K562 (cell line): Measurements from ENCODE around the gene ATXN1. TPM values are rescaled to one million over a fixed set of nuclear protein-coding genes. Genes with fewer than 3 reads are reported as not detected.

ENCODE experiments used
- ATAC-seq: fragments of 200-7000 bp; cut with Tn5 transposase; 3 replicates; pipeline ENCODE4 v1.9.1; 2020; ENCODE audit warnings: moderate library complexity
- BruUV-seq: library from RNA; stranded (reverse); fragments of 400-500 nt; replicated peaks from 2 replicates; lab custom pipeline; 2021; lab: Mats Ljungman, UMichigan
- CTCF ChIA-PET: fragments of 300-600 bp; formaldehyde crosslinking; extraction: SDS; loops from one replicate; lab custom pipeline; 2021; ENCODE audit warnings: low intra/inter-chr PET ratio; lab: Yijun Ruan, JAX
- POLR2A ChIA-PET: fragments of 300-600, 350-650 bp; sonication (Branson Sonifier 250); formaldehyde crosslinking; extraction: SDS; loops from one replicate; lab custom pipeline; 2021; ENCODE audit warnings: antibody characterized with exemption, inconsistent platforms; lab: Yijun Ruan, JAX
- DNase-seq, 4 experiments: peaks; one replicate each; pipeline versions ENCODE4 v3.0.0 to v3.0.0-alpha.2; 2011 to 2018; ENCODE audit warnings: low spot score in 3 of 4, mixed read lengths in 3 of 4; ENCODE audit errors: extremely low read depth in 1 of 4
- FAIRE-seq: peaks from 2 replicates; lab custom pipeline; 2011; peaks lifted over from hg19 to GRCh38; lab: Jason Lieb, UNC
- H2AFZ ChIP-seq: 2 replicates; pipeline ENCODE4 v1.6.0; 2011; ENCODE audit warnings: low read depth, low read length, control low read depth, inconsistent platforms
- H3K27ac ChIP-seq: fragments of 200-600 bp; 3 replicates; pipeline ENCODE4 v1.8.0; 2011; ENCODE audit warnings: low read depth, mild to moderate bottlenecking, control low read depth, inconsistent platforms, low read length, moderate library complexity, mixed read lengths; ENCODE audit errors: extremely low read depth
- H3K27me3 ChIP-seq, 2 experiments: fragments of 300-600 bp in 1 of 2; 2 replicates in 1 of 2; 3 replicates in 1 of 2; pipeline versions ENCODE4 v1.6.0 to v1.8.0; 2011; ENCODE audit warnings: inconsistent platforms in 2 of 2, low read length in 2 of 2, mild to moderate bottlenecking in 1 of 2, mixed read lengths in 1 of 2, moderate library complexity in 1 of 2; ENCODE audit not compliant: control insufficient read depth in 2 of 2, insufficient read depth in 2 of 2
- H3K36me3 ChIP-seq: fragments of 300-600 bp; 3 replicates; pipeline ENCODE4 v1.8.0; 2011; ENCODE audit warnings: mild to moderate bottlenecking, low read length, inconsistent platforms; ENCODE audit not compliant: control insufficient read depth, insufficient read depth
- H3K4me1 ChIP-seq, 2 experiments: fragments of 200-600 bp in 1 of 2; replicated peaks in 1 of 2; 2 replicates in 1 of 2; 3 replicates in 1 of 2; pipeline versions ENCODE4 v1.5.1 to v1.8.0; 2011; ENCODE audit warnings: inconsistent platforms in 2 of 2, low read length in 2 of 2, mild to moderate bottlenecking in 1 of 2, mixed read lengths in 1 of 2, moderate library complexity in 1 of 2; ENCODE audit not compliant: control insufficient read depth in 2 of 2, insufficient read depth in 2 of 2
- H3K4me2 ChIP-seq: 2 replicates; pipeline ENCODE4 v1.6.1; 2011; ENCODE audit warnings: low read length, control low read depth, inconsistent platforms, mixed read lengths; ENCODE audit not compliant: insufficient read depth
- H3K4me3 ChIP-seq: fragments of 200-600 bp; sonication (generic), shearing (Covaris generic); 2 replicates; pipeline ENCODE4 v1.5.1; 2016; ENCODE audit warnings: control low read depth, inconsistent platforms
- H3K79me2 ChIP-seq: fragments of 200-600 bp; 3 replicates; pipeline ENCODE4 v1.8.0; 2011; ENCODE audit warnings: low read length, inconsistent platforms; ENCODE audit not compliant: control insufficient read depth, insufficient read depth
- H3K9ac ChIP-seq, 2 experiments: 2 replicates each; pipeline versions ENCODE4 v1.6.0 to v1.6.1; 2011; ENCODE audit warnings: low read depth in 2 of 2, low read length in 2 of 2, control low read depth in 1 of 2, inconsistent platforms in 1 of 2, mild to moderate bottlenecking in 1 of 2, mixed read lengths in 1 of 2; ENCODE audit not compliant: insufficient read depth in 1 of 2
- H3K9me1 ChIP-seq: one replicate; pipeline ENCODE4 v1.6.0; 2011; ENCODE audit warnings: inconsistent platforms, mild to moderate bottlenecking, low read length, moderate library complexity; ENCODE audit not compliant: control insufficient read depth, insufficient read depth
- H3K9me3 ChIP-seq: replicated peaks from 2 replicates; pipeline ENCODE4 v1.5.1; 2011; ENCODE audit warnings: low read depth, low read length, inconsistent platforms; ENCODE audit not compliant: control insufficient read depth, insufficient read depth
- H4K20me1 ChIP-seq: replicated peaks from 2 replicates; pipeline ENCODE4 v1.6.1; 2011; ENCODE audit warnings: low read length, inconsistent platforms, mixed read lengths; ENCODE audit not compliant: control insufficient read depth, insufficient read depth
- CBX8 ChIP-seq: fragments of 200-600 bp; sonication (generic); IDR thresholded peaks from 2 replicates; pipeline ENCODE4 v1.6.1; 2012; ENCODE audit warnings: borderline replicate concordance, mixed run types, low read depth, mild to moderate bottlenecking, moderate library complexity, mixed read lengths, low read length, control low read depth, inconsistent platforms; ENCODE audit not compliant: poor library complexity, severe bottlenecking; ENCODE audit errors: extremely low read depth
- MAFF ChIP-seq: IDR thresholded peaks from 2 replicates; pipeline ENCODE4 v1.6.1; 2012; ENCODE audit warnings: low read length, improper control_type of control experiment
- PHF21A ChIP-seq: fragments of 450-650 bp; IDR thresholded peaks from 2 replicates; pipeline ENCODE4 v1.6.1; 2017; ENCODE audit warnings: low read depth, borderline replicate concordance
- SMARCA4 ChIP-seq: fragments of 450-650 bp; IDR thresholded peaks from 2 replicates; pipeline ENCODE4 v1.6.1; 2016
- WGBS: fragments of 100-300 bp; shearing (Covaris generic); methylation state at CpG from one replicate; pipeline ENCODE4 v1.1.6; 2016; ENCODE audit warnings: low coverage, mixed read lengths; ENCODE audit not compliant: insufficient coverage; ENCODE audit errors: missing lambda C conversion rate; 5-methylcytosine and 5-hydroxymethylcytosine counted together
- in situ Hi-C: fragments of 300-500 bp; cut with MboI; formaldehyde crosslinking; loops from 4 replicates; pipeline ENCODE4 v1.15.0; 2018; ENCODE audit warnings: inconsistent platforms, mixed read lengths
- intact Hi-C: fragments of 100-400 bp; cut with micrococcal nuclease; formaldehyde crosslinking; loops from 2 replicates; pipeline ENCODE4 v1.14.2; 2022
- polyA plus RNA-seq, 8 experiments: library from polyadenylated mRNA; depleted of rRNA in 4 of 8; stranded (reverse) in 5 of 8; unstranded in 3 of 8; fragments of >200 nt; fragmentation: Nextera tagmentation in 2 of 8; fragmentation: Illumina TruSeq in 1 of 8; extraction: Ambion mirVana in 2 of 8; extraction: Trizol in 1 of 8; gene quantifications; 2 replicates each; pipeline versions ENCODE4 v1.2.1 to v1.2.3, GENCODE V29; 2011 to 2014; ENCODE audit warnings: inconsistent platforms in 1 of 8, missing spikeins in 1 of 8
- total RNA-seq, 7 experiments: library from RNA; depleted of rRNA in 6 of 7; stranded (reverse); fragments of >200 nt in 6 of 7; fragmentation: Illumina TruSeq in 2 of 7; extraction: Trizol in 2 of 7; gene quantifications; 2 replicates each; pipeline versions ENCODE4 v1.2.1 to v1.2.3, GENCODE V29; 2011 to 2021; ENCODE audit warnings: low replicate concordance in 1 of 7
- TF ChIP-seq, protein P1 (sequence below): fragments of 450-650 bp; IDR thresholded peaks from 2 replicates; pipeline ENCODE4 v1.6.1; 2016; ENCODE audit warnings: mild to moderate bottlenecking, moderate library complexity

The ATXN1 gene
- total and polyA plus RNA-seq, 9 of the 15 experiments (the other 6 are each of a cell fraction or from before 2014, with no cell fraction given): under 0.01 to 1.2 (median 0.58) TPM

DNA sequence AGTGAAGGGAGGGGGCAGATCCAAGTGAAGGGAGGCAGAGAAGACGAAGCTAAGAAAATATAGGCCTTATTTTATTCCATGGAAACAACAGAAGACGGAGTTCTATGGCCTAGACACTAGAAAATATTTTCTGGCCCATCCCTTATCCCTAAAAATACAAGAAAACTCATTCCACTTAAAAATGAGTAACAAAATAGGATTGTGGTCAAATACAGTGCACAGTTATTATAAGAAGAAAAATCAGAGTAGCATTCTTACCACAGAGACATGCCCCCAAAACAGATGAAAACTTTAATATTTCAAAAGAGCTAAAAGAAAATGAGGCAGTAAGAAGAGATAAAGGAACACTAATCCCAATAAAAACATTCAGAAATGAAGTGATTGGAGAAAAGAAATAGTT lies 320.0 kb downstream of the ATXN1 start:
- no peak overlapping the region for H2AFZ ChIP-seq
- BruUV-seq: no TSS peak
- DNase-seq (no peak), ATAC-seq (no peak), FAIRE-seq (no peak)
- no peak overlapping the region for H3K9ac ChIP-seq
- in situ Hi-C loops: no loop called here
- no peak overlapping the region for H3K4me2 ChIP-seq
- no peaks in the 10 kb centered on the region; a peak in 3 of 5 replicates for H3K4me1 ChIP-seq
- H4K20me1 ChIP-seq: no peaks in the 10 kb centered on the region
- H3K79me2 ChIP-seq: no peaks in the 10 kb centered on the region
- TF ChIP-seq PHF21A (no peak), MAFF (no peak), CBX8 (peak; percentile 28), SMARCA4 (no peak)
- TF ChIP-seq, protein P1, sequence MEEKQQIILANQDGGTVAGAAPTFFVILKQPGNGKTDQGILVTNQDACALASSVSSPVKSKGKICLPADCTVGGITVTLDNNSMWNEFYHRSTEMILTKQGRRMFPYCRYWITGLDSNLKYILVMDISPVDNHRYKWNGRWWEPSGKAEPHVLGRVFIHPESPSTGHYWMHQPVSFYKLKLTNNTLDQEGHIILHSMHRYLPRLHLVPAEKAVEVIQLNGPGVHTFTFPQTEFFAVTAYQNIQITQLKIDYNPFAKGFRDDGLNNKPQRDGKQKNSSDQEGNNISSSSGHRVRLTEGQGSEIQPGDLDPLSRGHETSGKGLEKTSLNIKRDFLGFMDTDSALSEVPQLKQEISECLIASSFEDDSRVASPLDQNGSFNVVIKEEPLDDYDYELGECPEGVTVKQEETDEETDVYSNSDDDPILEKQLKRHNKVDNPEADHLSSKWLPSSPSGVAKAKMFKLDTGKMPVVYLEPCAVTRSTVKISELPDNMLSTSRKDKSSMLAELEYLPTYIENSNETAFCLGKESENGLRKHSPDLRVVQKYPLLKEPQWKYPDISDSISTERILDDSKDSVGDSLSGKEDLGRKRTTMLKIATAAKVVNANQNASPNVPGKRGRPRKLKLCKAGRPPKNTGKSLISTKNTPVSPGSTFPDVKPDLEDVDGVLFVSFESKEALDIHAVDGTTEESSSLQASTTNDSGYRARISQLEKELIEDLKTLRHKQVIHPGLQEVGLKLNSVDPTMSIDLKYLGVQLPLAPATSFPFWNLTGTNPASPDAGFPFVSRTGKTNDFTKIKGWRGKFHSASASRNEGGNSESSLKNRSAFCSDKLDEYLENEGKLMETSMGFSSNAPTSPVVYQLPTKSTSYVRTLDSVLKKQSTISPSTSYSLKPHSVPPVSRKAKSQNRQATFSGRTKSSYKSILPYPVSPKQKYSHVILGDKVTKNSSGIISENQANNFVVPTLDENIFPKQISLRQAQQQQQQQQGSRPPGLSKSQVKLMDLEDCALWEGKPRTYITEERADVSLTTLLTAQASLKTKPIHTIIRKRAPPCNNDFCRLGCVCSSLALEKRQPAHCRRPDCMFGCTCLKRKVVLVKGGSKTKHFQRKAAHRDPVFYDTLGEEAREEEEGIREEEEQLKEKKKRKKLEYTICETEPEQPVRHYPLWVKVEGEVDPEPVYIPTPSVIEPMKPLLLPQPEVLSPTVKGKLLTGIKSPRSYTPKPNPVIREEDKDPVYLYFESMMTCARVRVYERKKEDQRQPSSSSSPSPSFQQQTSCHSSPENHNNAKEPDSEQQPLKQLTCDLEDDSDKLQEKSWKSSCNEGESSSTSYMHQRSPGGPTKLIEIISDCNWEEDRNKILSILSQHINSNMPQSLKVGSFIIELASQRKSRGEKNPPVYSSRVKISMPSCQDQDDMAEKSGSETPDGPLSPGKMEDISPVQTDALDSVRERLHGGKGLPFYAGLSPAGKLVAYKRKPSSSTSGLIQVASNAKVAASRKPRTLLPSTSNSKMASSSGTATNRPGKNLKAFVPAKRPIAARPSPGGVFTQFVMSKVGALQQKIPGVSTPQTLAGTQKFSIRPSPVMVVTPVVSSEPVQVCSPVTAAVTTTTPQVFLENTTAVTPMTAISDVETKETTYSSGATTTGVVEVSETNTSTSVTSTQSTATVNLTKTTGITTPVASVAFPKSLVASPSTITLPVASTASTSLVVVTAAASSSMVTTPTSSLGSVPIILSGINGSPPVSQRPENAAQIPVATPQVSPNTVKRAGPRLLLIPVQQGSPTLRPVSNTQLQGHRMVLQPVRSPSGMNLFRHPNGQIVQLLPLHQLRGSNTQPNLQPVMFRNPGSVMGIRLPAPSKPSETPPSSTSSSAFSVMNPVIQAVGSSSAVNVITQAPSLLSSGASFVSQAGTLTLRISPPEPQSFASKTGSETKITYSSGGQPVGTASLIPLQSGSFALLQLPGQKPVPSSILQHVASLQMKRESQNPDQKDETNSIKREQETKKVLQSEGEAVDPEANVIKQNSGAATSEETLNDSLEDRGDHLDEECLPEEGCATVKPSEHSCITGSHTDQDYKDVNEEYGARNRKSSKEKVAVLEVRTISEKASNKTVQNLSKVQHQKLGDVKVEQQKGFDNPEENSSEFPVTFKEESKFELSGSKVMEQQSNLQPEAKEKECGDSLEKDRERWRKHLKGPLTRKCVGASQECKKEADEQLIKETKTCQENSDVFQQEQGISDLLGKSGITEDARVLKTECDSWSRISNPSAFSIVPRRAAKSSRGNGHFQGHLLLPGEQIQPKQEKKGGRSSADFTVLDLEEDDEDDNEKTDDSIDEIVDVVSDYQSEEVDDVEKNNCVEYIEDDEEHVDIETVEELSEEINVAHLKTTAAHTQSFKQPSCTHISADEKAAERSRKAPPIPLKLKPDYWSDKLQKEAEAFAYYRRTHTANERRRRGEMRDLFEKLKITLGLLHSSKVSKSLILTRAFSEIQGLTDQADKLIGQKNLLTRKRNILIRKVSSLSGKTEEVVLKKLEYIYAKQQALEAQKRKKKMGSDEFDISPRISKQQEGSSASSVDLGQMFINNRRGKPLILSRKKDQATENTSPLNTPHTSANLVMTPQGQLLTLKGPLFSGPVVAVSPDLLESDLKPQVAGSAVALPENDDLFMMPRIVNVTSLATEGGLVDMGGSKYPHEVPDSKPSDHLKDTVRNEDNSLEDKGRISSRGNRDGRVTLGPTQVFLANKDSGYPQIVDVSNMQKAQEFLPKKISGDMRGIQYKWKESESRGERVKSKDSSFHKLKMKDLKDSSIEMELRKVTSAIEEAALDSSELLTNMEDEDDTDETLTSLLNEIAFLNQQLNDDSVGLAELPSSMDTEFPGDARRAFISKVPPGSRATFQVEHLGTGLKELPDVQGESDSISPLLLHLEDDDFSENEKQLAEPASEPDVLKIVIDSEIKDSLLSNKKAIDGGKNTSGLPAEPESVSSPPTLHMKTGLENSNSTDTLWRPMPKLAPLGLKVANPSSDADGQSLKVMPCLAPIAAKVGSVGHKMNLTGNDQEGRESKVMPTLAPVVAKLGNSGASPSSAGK: no peak
- TF ChIP-seq, all 486 proteins: peak for 1
- ChIA-PET CTCF (no interaction called here), POLR2A (interaction anchor here (0.7 kb wide), 1 partner anchor 13 kb away, joined by 3 read pairs; no protein-coding TSS in a partner anchor)
- Histone ChIP-seq H3K4me3 (no peak overlapping the region), H3K27ac (no peak overlapping the region), H3K9me3 (no peaks in the 10 kb centered on the region), H3K36me3 (no peaks in the 10 kb centered on the region), H3K9me1 (no peaks in the 10 kb centered on the region), H3K27me3 (peaks cover 5 to 21% of the 10 kb centered on the region in 2 experiments; a peak in 2 of 5 replicates)
- intact Hi-C loops: no loop called here
- WGBS: 0% methylated on average over 2 of the region's 2 CpGs
